GM12801 (cell line): ENCODE data around the gene PLA2G4A.

Experiments
- TF ChIP-seq, protein P1 (sequence below): IDR thresholded peaks from one replicate; pipeline ENCODE4 v1.5.1; 2011; ENCODE audit warnings: control low read depth; ENCODE audit not compliant: insufficient read length; ENCODE audit errors: extremely low read depth

PLA2G4A gene

DNA sequence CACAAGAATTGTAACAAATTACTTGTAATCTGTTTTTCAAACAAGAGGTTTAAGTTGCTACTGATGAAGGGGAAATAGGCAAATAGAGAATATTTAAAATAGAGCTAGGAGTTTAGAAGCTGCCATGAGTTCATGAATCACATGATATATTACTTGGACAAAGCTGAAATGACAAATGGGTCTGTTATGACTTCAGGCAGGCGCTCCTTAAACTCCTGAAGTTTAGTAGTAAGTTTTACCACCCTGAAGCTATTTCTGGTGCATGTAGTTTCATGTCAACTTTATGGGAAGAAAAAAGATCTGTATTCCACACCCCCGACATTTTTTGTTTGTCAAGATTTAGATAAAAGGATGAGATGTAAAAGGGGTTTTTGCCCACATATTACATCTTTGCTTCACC is 58.5 kb downstream of the PLA2G4A start:
- TF ChIP-seq, protein P1, sequence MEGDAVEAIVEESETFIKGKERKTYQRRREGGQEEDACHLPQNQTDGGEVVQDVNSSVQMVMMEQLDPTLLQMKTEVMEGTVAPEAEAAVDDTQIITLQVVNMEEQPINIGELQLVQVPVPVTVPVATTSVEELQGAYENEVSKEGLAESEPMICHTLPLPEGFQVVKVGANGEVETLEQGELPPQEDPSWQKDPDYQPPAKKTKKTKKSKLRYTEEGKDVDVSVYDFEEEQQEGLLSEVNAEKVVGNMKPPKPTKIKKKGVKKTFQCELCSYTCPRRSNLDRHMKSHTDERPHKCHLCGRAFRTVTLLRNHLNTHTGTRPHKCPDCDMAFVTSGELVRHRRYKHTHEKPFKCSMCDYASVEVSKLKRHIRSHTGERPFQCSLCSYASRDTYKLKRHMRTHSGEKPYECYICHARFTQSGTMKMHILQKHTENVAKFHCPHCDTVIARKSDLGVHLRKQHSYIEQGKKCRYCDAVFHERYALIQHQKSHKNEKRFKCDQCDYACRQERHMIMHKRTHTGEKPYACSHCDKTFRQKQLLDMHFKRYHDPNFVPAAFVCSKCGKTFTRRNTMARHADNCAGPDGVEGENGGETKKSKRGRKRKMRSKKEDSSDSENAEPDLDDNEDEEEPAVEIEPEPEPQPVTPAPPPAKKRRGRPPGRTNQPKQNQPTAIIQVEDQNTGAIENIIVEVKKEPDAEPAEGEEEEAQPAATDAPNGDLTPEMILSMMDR, result no peak

DNA sequence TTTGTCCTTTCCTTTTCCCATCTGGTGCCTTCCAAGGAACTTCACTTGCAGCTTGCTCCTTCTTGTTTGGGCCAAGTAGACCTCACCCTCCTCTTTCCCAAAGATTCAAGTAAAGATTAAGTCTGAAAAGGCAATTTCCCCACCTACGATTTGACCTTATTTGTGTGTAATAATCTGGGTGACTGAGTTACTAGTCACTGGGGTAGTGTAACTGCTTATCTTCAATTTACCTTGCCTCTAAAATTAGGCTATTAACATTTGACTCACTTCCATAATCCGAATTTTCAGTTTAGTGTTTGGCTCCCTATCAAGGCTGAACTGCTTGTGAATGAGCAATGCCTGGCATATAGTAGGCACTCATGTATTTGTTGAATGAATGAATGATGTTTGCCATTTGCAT is 59.6 kb downstream of the PLA2G4A start:
- TF ChIP-seq, protein P1, result no peak

DNA sequence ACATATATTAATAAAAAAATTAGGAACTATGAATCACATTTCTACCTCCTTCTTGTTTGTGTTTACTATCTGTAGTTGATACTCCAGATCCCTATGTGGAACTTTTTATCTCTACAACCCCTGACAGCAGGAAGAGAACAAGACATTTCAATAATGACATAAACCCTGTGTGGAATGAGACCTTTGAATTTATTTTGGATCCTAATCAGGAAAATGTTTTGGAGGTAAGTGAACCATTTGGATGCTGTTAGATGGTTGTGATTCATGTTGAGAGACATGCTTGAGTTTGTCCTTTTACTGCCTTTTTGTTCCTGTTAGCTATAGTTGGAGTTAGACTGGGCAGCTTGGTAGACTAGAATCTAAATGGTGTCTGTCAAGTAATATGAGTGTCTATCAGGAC is 64.2 kb downstream of the PLA2G4A start:
- TF ChIP-seq, protein P1, result no peak

DNA sequence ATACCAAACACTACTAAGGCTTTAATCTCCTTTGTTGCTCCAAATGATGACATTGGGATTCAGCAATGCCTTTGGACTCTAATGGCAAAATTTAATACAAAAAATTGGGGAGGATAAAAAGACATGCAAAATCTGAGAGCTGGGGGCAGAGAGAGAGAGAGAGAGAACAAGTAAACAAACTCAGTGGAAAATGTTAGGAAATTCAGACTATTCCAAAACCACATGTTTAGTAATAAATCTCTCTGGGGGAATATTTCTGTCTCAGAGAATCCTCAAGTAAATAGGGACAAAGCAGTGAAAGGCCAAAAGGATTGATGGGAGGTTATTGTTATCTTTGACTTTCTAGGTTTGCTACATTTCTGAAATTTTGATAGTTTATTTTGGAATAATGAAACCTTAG is 65.7 kb downstream of the PLA2G4A start:
- TF ChIP-seq, protein P1, result no peak

DNA sequence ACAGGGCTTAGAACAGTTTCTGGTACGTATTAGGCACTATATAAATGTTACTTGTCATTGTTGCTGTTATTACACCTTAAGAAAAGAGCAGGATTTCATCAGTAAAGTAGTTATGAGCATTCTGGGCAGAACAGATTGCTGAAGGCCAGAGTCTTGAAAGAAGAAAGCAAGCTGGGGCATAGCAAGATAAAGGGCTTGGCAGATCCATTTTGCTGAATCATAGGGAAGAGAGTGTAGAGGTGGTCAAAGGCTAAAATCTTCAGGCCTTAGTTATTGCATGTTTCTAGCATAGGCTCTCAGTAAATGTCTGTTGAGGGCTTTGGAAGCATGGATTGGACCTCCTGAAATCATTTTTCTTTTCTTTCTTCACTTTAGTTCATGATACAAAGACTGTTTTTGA is 67.5 kb downstream of the PLA2G4A start:
- TF ChIP-seq, protein P1, result no peak

DNA sequence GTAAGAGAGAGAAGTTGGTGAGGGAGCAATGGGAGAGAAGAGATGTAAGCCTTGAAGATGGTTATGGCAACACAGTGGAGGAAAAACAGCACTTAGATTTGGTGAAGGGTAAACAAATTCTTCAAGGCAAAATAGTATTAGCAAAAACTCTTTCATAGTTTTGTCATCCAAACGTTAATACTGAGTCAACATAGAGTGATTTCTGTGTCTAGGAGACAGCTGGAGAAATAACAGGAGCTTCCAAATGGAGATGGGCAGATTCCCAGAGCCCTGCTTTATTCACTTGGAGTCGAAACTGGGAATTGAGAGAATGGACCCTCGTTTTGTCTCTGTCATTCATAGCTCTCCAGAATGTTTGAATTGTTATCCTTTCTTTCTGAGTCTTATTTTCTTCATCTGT is 68.3 kb downstream of the PLA2G4A start:
- TF ChIP-seq, protein P1, result no peak

DNA sequence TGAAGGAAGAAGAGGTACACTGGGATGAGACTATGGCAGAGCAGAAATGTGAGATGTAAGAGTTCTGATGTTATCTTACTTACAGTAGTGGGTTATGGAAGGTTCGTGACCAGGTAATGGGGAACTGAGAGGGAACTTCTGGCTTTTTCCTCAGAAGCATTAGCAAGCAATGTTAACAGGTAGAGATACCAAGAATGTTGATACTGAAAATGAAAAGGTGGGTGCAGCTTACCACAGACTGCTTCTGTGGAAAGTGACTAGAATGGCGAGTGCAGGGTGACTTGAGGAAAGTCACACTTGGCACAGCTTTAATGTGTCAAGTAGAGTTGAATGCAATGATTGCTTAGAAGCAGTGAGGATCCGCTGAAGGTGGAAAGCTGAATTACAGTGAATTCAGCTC is 70.8 kb downstream of the PLA2G4A start:
- TF ChIP-seq, protein P1, result no peak

DNA sequence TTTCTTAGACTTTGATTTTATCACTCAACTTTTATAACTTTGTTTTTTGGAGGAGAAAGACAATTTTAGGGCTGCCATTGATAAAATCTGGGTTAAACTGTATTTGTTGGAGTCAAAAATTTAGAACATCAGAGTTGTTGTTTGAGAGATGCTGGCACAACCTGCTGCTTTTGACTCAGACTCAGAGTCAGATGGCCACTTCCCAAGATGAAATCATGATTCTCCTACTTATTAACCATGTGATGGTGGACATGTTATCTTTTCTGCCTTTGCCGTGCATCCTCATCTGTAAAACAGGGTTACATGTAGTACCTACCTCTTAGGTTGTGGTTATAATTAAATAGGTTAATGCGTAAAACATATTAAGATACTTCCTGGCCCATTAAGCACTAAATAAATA is 71.2 kb downstream of the PLA2G4A start:
- TF ChIP-seq, protein P1, result no peak
